D341Med (cell line): ENCODE results near the gene DDX17.

Experiments
- DNase-seq: peaks from one replicate; pipeline ENCODE4 v3.0.0; 2012; ENCODE audit warnings: low spot score

The DDX17 gene

DNA sequence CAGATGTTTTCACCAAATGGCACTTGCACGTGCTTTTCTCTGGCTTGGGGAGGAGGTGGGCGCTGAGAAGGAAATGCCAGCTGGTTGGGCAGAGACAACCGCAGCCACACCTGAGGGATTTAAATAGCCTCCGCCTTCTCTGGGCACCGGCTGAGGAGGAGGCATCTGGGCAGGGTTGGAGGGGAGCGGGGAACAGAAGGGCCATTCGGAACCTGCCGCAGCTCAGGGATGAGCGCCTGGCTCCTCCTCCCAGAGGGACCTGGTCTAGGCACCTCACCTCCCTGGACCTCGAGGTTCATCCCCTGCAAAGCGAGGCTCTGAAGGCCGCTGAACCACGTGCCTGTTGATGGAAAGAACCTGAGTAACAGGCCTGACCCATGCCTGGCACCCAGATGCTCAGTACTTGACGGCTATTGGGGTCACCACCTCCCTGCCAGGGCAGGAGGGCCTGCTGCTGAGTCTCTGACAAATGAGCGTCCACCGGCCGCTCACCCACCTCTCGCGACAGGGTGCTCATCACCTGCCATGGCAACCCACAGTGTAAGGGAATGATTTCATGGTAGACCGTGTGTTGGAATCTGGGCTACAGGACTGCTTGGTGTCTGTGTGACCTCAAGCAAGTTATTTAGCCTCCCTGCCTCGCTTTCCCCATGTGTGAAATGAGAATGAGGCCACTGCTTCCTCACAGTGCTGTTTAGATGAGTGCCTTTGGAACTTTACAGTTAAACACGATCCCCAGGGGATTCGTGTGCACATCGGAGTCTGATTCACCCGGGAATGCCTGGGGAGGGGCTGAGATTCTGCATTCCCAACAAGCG is 40.2 kb downstream of the DDX17 start:
- peak; percentile 38 for DNase-seq

DNA sequence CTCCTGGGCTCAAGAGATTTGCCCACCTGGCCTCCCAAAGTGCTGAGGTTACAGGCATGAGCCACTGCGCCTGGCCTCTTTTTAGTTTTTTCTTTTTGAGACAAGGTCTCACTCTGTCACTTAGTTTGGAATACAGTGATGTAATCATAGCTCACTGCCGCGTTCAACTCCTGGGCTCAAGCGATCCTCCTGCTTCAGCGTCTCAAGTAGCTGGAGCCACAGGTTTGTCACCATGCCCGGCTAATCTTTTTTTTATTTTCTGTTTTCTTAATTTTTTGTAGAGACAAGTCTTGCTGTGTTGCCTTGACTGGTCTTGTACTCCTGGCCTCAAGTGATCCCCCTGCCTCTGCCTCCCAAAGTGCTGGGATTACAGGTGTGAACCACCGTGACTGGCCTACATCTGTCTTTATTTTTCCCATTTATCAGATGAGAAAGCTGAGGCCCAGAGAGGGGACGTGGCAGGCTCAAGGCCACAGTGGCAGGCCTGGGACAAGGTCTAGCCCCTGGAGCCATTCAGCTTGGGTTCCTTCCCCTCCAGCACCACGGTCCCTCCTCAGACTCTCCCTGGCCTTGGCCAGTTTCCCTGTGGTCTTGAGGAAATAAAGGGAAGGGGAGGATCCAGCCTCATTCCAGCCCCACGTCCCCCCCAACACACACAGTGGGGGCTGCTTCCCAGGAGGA is 41.0 kb downstream of the DDX17 start:
- peak; percentile 23 for DNase-seq

- DNase-seq, result peak; percentile 25
Observed at GRCh38 chr22:38462960-38463784, 42.9 kb downstream of the DDX17 start.

GRCh38 chr22:38461414-38462081 is 44.6 kb downstream of the DDX17 start:
- peak; percentile 93 for DNase-seq

DNA sequence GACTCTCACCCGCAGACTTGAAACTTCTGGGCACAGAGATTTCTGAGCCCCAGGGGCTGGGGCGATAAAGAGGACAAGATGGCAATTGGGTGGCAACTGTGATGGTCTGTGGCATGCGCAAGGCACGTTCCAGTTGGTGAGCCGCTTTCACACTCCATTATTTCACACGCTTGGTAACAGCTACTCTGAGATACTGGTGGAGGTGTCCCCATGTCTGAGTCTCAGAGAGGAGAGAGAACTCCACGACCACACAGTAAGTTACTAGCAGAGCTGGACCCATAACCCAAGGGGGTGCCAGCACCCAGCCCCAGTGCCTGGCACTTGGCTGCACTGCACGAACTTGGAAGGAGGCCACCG is 45.1 kb downstream of the DDX17 start:
- DNase-seq, result no peak

GRCh38 chr22:38460426-38460840 is 45.7 kb downstream of the DDX17 start:
- DNase-seq, result no peak

- DNase-seq, result no peak
Observed at GRCh38 chr22:38456841-38457699, 49.0 kb downstream of the DDX17 start.

GRCh38 chr22:38456272-38456835 is 49.8 kb downstream of the DDX17 start:
- DNase-seq, result no peak

GRCh38 chr22:38455530-38456271 is 50.4 kb downstream of the DDX17 start:
- peak; percentile 86 for DNase-seq

GRCh38 chr22:38455076-38455529 is 51.0 kb downstream of the DDX17 start, which contains the start of gene KCNJ4:
KCNJ4 (minus strand) TSS chr22:38455199; CDS start chr22:38428132, 27,067 bp downstream.
- DNase-seq, result peak; percentile 73

DNA sequence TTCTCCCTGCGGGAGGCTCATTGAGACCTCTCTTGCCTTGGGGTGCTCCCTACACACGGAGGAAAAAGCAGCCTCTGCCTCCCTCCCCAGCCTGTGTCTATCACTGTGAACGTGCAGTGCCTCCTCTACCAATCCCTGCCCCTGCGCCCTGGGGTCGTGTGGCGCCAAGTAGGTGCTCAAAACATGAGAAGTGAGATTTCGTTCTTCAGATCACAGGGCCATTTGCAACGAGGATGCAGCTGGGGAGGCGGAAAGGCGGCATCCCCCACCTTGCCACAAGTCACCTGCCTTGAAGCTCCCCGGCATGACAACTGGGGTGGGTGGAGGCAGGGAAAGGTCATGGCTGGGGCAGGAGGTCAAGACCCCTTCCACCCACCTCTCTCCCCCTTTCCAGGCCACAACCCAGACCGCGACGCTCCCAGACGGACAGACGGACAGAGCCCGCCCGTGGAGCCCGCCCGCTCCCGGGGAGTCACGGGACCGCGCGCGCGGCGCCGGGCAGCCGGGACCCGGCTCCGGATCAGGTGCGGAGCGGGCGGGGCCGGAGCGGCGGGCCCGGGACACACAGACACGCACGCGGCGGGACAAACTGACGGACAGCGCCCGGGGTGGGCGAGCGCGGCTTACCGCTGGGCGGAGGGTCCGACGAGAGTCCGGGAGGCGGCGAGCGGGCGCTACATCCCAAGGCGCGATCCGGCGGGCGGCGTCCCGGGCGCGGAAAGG is 51.6 kb downstream of the DDX17 start:
- DNase-seq, result no peak

DNA sequence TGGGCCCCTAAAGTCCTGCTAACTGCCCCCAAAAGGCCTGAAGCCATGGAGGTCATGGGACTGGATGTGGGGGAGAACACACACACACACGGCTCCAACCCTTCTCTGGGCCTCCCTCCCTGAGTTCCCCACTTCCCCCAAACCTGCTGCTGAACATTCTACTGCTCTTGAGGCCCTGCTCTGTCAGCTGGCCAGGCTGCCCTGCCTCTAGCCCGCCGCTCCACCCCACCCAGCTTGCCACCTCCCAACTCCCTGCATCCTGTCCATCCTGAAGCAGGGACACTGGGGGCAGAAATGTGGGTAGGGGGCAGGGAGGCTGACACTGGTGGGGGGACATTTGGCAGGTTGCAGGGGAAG is 52.1 kb downstream of the DDX17 start:
- DNase-seq, result no peak

- no peak for DNase-seq
Observed at GRCh38 chr22:38453066-38453672, 52.9 kb downstream of the DDX17 start.

DNA sequence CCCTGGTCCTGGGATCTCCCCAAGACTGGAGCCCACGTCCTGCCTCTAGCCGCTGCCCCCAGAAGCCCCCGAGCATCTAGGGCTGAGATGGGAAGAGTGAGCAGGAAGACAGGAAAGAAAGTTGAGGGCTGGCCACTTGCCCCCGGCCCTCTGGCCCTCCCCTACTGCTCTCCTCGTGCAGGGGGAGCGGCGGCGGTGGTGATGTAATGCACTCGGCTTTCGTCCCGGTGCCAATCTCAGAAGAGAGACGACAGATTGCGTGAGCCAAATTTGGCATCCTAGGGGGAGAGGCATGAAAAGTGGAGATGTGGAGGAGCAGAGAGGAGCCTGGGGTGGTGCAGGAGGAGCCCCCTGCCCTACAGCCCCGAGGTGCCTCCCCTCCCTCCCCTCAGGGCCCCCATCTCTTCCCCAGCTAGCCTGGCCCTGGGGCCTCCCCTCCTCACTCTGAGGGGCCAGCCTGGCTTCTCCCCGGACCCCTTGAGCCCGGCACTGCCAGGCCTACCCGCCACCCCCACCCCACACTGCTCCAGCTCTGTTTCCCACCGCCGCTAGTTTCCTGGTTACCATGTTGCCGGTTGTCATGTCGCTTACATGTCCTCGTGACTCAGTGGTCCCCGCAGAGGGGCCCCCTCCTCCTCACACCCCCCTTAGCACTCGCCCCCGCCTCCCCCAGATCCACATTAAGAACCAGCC is 53.6 kb downstream of the DDX17 start:
- DNase-seq, result no peak

- DNase-seq, result no peak
Observed at GRCh38 chr22:38451864-38452263, 54.2 kb downstream of the DDX17 start.

- no peak for DNase-seq
Observed at GRCh38 chr22:38451404-38451803, 54.7 kb downstream of the DDX17 start.

GRCh38 chr22:38450234-38450797 is 55.8 kb downstream of the DDX17 start:
- DNase-seq, result no peak

- no peak for DNase-seq
Observed at GRCh38 chr22:38449776-38450175, 56.3 kb downstream of the DDX17 start.
